HCT116 (cell line): ENCODE results near the gene HDAC1. TPM values are rescaled to one million over a fixed set of nuclear protein-coding genes. Genes with fewer than 3 reads are reported as not detected.

ENCODE experiments used
- ATAC-seq: fragments of 200-7000 bp; cut with Tn5 transposase; 2 replicates; pipeline ENCODE4 v1.9.1; 2020; ENCODE audit warnings: mild to moderate bottlenecking, moderate library complexity
- BruUV-seq: library from RNA; stranded (reverse); fragments of 400-500 nt; replicated peaks from 2 replicates; lab custom pipeline; 2021; lab: Mats Ljungman, UMichigan
- CTCF ChIA-PET: fragments of 300-600 bp; sonication (Branson Sonifier 250); formaldehyde crosslinking; loops from one replicate; lab custom pipeline; 2021; ENCODE audit warnings: antibody characterized with exemption; lab: Charles Lee
- POLR2A ChIA-PET: fragments of 300-600, 350-600 bp; sonication (Branson Sonifier 250); formaldehyde crosslinking; loops from one replicate; lab custom pipeline; 2021; ENCODE audit warnings: antibody characterized with exemption; lab: Charles Lee
- RAD21 ChIA-PET, 2 experiments: fragments of 300-600 bp; sonication (Branson Sonifier 250); formaldehyde crosslinking; loops; one replicate each; lab custom pipeline; 2023; ENCODE audit warnings: low total read pairs in 2 of 2; ENCODE audit not compliant: uncharacterized antibody in 2 of 2, unreplicated experiment in 2 of 2, low non-redundant PET in 1 of 2; lab: Charles Lee
- DNase-seq: peaks from one replicate; pipeline ENCODE4 v3.0.0-alpha.2; 2010; ENCODE audit warnings: low read depth, low spot score
- H2AFZ ChIP-seq: fragments of 200-600 bp; shearing (Covaris generic), sonication (generic); 2 replicates; pipeline ENCODE4 v1.6.1; 2017; ENCODE audit warnings: low read depth, mixed run types, mixed read lengths, antibody characterized with exemption, low read length; ENCODE audit not compliant: poor library complexity, severe bottlenecking
- H3K27ac ChIP-seq: 2 replicates; pipeline ENCODE4 v1.5.1; 2012; ENCODE audit warnings: low read depth, low read length
- H3K27me3 ChIP-seq: fragments of 200-600 bp; sonication (generic); 2 replicates; pipeline ENCODE4 v1.6.1; 2016; ENCODE audit warnings: mixed run types, low read length, mixed read lengths; ENCODE audit not compliant: insufficient read depth
- H3K36me3 ChIP-seq, 2 experiments: fragments of 200-500 bp in 1 of 2; fragments of 200-600 bp in 1 of 2; sonication (Bioruptor generic) in 1 of 2; sonication (generic) in 1 of 2; 2 replicates each; pipeline versions ENCODE4 v1.5.1 to v1.6.1; 2014 to 2016; ENCODE audit warnings: low read length in 2 of 2, inconsistent platforms in 1 of 2, mixed read lengths in 1 of 2, mixed run types in 1 of 2; ENCODE audit not compliant: insufficient read depth in 2 of 2, control insufficient read depth in 1 of 2
- H3K4me1 ChIP-seq, 2 experiments: fragments of 200-600 bp in 1 of 2; sonication (generic) in 1 of 2; 2 replicates each; pipeline versions ENCODE4 v1.5.1 to v1.6.1; 2012 to 2017; ENCODE audit warnings: low read length in 2 of 2, inconsistent platforms in 1 of 2, mild to moderate bottlenecking in 1 of 2, mixed read lengths in 1 of 2, mixed run types in 1 of 2, moderate library complexity in 1 of 2; ENCODE audit not compliant: insufficient read depth in 2 of 2, control insufficient read depth in 1 of 2
- H3K4me2 ChIP-seq: fragments of 200-600 bp; sonication (generic); 2 replicates; pipeline ENCODE4 v1.6.1; 2017; ENCODE audit warnings: mixed run types, low read length, mixed read lengths
- H3K4me3 ChIP-seq, 2 experiments: fragments of 200-600 bp in 1 of 2; sonication (generic) in 1 of 2; replicated peaks in 1 of 2; 2 replicates each; pipeline ENCODE4 v1.5.1; 2011 to 2016; ENCODE audit warnings: low read length in 2 of 2, control low read depth in 1 of 2, low read depth in 1 of 2, mild to moderate bottlenecking in 1 of 2, mixed read lengths in 1 of 2, mixed run types in 1 of 2
- H3K79me2 ChIP-seq: fragments of 200-600 bp; sonication (generic); 2 replicates; pipeline ENCODE4 v1.6.1; 2017; ENCODE audit warnings: mild to moderate bottlenecking, mixed run types, low read length, moderate library complexity, mixed read lengths; ENCODE audit not compliant: insufficient read depth
- H3K9ac ChIP-seq: fragments of 200-600 bp; sonication (generic); 2 replicates; pipeline ENCODE4 v1.6.1; 2016; ENCODE audit warnings: low read length, mixed read lengths
- H3K9me2 ChIP-seq: fragments of 200-600 bp; sonication (generic), shearing (Covaris generic); 2 replicates; pipeline ENCODE4 v1.6.1; 2017; ENCODE audit warnings: mixed run types, mild to moderate bottlenecking, moderate library complexity; ENCODE audit not compliant: insufficient read depth
- H3K9me3 ChIP-seq, 2 experiments: fragments of 200-500 bp in 1 of 2; fragments of 200-600 bp in 1 of 2; sonication (Bioruptor generic) in 1 of 2; sonication (generic) in 1 of 2; 2 replicates each; pipeline ENCODE4 v1.6.1; 2014 to 2017; ENCODE audit warnings: low read length in 2 of 2, mixed read lengths in 2 of 2, inconsistent platforms in 1 of 2, low read depth in 1 of 2, mild to moderate bottlenecking in 1 of 2, mixed run types in 1 of 2, moderate library complexity in 1 of 2; ENCODE audit not compliant: control insufficient read depth in 1 of 2, insufficient read depth in 1 of 2
- H4K20me1 ChIP-seq: fragments of 200-600 bp; sonication (generic), shearing (Covaris generic); 2 replicates; pipeline ENCODE4 v1.6.1; 2017; ENCODE audit warnings: mixed run types, mild to moderate bottlenecking, moderate library complexity; ENCODE audit not compliant: insufficient read depth
- CTCF ChIP-seq, 3 experiments: fragments of 200-600 bp in 1 of 3; sonication (generic) in 1 of 3; IDR thresholded peaks in 2 of 3; conservative IDR thresholded peaks in 1 of 3; 2 replicates each; pipeline ENCODE4 v1.5.1; 2012 to 2017; ENCODE audit warnings: low read depth in 2 of 3, low read length in 2 of 3, antibody characterized with exemption in 1 of 3, borderline replicate concordance in 1 of 3, control low read depth in 1 of 3, mild to moderate bottlenecking in 1 of 3, mixed read lengths in 1 of 3, mixed run types in 1 of 3, moderate library complexity in 1 of 3; ENCODE audit not compliant: insufficient read depth in 1 of 3
- EZH2 ChIP-seq: fragments of 200-600 bp; sonication (generic); IDR thresholded peaks from 2 replicates; pipeline ENCODE4 v1.6.1; 2017; ENCODE audit warnings: antibody characterized with exemption, mixed run types
- FOSL1 ChIP-seq: IDR thresholded peaks from 2 replicates; pipeline ENCODE4 v1.6.1; 2012; ENCODE audit warnings: low read depth
- POLR2AphosphoS5 ChIP-seq: IDR thresholded peaks from 2 replicates; pipeline ENCODE4 v1.6.1; 2011; ENCODE audit warnings: mild to moderate bottlenecking, low read depth, low read length, moderate library complexity
- RAD21 ChIP-seq: IDR thresholded peaks from 2 replicates; pipeline ENCODE4 v1.6.1; 2012; ENCODE audit warnings: low read depth, mild to moderate bottlenecking
- REST ChIP-seq: IDR thresholded peaks from 2 replicates; pipeline ENCODE4 v1.6.1; 2012; ENCODE audit warnings: low read depth
- ZBTB33 ChIP-seq: IDR thresholded peaks from 2 replicates; pipeline ENCODE4 v1.6.1; 2011; ENCODE audit warnings: mild to moderate bottlenecking, low read length, moderate library complexity; ENCODE audit not compliant: insufficient replicate concordance; ENCODE audit errors: extremely low read depth
- intact Hi-C: fragments of 100-400 bp; cut with micrococcal nuclease; formaldehyde crosslinking; loops from 2 replicates; pipeline ENCODE4 v1.10.0; 2022
- total RNA-seq: library from RNA; stranded (reverse); gene quantifications from one replicate; pipeline ENCODE4 v1.2.1, GENCODE V29; 2021; ENCODE audit not compliant: unreplicated experiment

Gene HDAC1
- total RNA-seq, 1 experiment from 2014 or later: 232 TPM

GRCh38 chr1:32334274-32334861, 42.5 kb downstream of the HDAC1 start:
- no peaks in the 10 kb centered on the region for H3K9me3 ChIP-seq
- no peaks in the 10 kb centered on the region for H4K20me1 ChIP-seq
- peak overlapping the region; percentile 61 to 77 for H3K4me3 ChIP-seq
- no peaks in the 10 kb centered on the region for H3K9me2 ChIP-seq
- peak overlapping the region; percentile 78 for H3K9ac ChIP-seq
- H3K4me2 ChIP-seq: peak overlapping the region; percentile 93
- TF ChIP-seq ZBTB33: no peak
- peak; percentile 33; the same call in 1 of the 2 replicates for TF ChIP-seq POLR2AphosphoS5
- TF ChIP-seq, all 23 proteins: peak for 1
- H3K27ac ChIP-seq: peak overlapping the region; percentile 70; the same call in 1 of the 2 replicates
- no TSS peak for BruUV-seq
- H3K79me2 ChIP-seq: peaks cover 24% of the 10 kb centered on the region
- H3K27me3 ChIP-seq: no peaks in the 10 kb centered on the region
- peaks cover 6 to 35% of the 10 kb centered on the region in 2 experiments; a peak in 3 of 4 replicates for H3K36me3 ChIP-seq
- ChIA-PET POLR2A (interaction anchor here (0.7 kb wide), 2 partner anchors 9 to 17 kb away, joined by 3 read pairs; no protein-coding TSS in a partner anchor), RAD21 (no interaction called here), CTCF (no interaction called here)
- intact Hi-C loops: no loop called here
- DNase-seq: no peak
- ATAC-seq: no peak
- peaks cover 22 to 62% of the 10 kb centered on the region in 2 experiments for H3K4me1 ChIP-seq
- no peak overlapping the region for H2AFZ ChIP-seq

- ATAC-seq: peak; percentile 47
- Histone ChIP-seq H3K27me3 (no peaks in the 10 kb centered on the region), H3K4me1 (peaks cover 22 to 62% of the 10 kb centered on the region in 2 experiments), H3K27ac (peak overlapping the region; percentile 70), H4K20me1 (no peaks in the 10 kb centered on the region), H3K4me2 (peak overlapping the region; percentile 93), H3K9me3 (no peaks in the 10 kb centered on the region), H2AFZ (no peak overlapping the region), H3K9ac (peak overlapping the region; percentile 78), H3K36me3 (peaks cover 6 to 29% of the 10 kb centered on the region in 2 experiments; a peak in 3 of 4 replicates), H3K9me2 (no peaks in the 10 kb centered on the region), H3K4me3 (peak overlapping the region; percentile 61 to 77), H3K79me2 (peaks cover 24% of the 10 kb centered on the region)
- no peak for DNase-seq
- ChIA-PET RAD21 (no interaction called here), POLR2A (interaction anchor here (1.2 to 2.1 kb wide), 4 partner anchors 11 to 155 kb away, joined by 4 to 22 read pairs (median 11); partner anchors contain the start of gene TXLNA), CTCF (no interaction called here)
- TF ChIP-seq CTCF (IDR thresholded peaks at IDR 0.05 in 2 of 3, conservative IDR thresholded peaks at IDR 0.05 in 1 of 3; ENCODE audit: borderline replicate concordance in 1 of 3, insufficient read depth in 1 of 3, low read depth in 2 of 3, low read length in 2 of 3) (peak; percentile 41 to 80 (median 61); a peak in 5 of 6 replicates), REST (no peak), FOSL1 (no peak), EZH2 (no peak), RAD21 (peak; percentile 33)
- BruUV-seq: no TSS peak
- intact Hi-C loops: no loop called here
Observed at GRCh38 chr1:32334864-32335534, 43.1 kb downstream of the HDAC1 start.
